ENCODE data around the gene CREB5.
"Not testable (repeated sequence)": the region's sequence is repeated elsewhere in the genome, so short reads cannot be mapped to it uniquely, and the experiment has no call there.

Gene CREB5

DNA sequence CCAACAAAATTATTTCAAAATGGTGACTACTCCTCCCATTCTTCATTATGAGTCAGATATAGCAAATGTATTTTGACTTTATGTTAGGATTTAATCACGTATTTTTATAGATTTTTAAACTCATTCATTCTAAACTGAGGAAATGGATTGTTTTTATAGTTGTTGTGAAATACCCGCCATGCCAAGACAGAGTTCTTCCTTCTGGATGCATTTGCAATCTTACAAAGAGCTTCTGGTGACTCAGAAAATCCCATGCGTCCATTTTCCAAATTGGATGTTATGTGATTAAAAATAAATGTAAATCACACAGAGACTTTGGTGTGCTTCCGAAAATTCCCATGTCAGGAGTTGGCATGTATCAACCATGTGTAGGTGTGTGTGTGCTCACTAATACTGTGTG is 366.5 kb downstream of the CREB5 start:
- no peak for DNase-seq (ENCODE audit: low spot score)

DNA sequence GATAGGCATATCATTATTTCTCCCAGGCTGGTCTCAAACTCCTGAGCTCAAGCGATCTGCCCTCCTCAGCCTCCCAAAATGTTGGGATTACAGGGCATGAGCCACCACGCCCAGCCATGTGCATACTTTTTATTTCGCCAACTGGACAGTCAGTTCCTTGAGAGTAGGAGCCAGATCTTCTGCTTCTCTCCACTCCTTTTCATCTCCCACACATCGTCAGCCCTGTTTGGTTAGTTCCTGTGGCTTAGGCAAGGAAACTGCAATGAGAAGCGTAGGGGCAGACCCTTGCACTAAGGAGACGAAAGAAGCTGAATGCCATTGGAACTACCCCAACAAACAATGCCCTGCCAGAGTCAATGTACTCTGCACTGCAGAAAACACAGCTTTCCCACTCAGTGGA is 367.6 kb downstream of the CREB5 start:
- DNase-seq (ENCODE audit: low spot score), result no peak

DNA sequence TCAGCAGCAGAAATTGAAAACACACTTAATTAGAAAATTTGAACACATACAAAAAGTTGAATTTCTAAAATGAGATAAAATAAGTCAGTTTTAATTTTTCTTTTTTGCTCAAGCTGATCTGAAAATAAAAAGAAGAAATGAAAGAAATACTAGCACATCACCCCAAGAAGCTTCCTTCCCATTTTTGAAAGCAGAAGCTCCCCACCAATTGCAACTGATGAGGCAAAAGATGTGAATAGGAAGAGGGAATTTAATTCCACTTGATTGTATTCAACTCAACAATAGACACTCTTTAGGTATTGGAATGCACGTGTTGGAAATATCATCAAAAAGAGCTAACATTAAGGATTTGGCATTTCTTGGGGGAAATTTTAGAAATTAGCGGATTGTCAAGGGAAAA is 370.0 kb downstream of the CREB5 start:
- DNase-seq (ENCODE audit: low spot score), result no peak

DNA sequence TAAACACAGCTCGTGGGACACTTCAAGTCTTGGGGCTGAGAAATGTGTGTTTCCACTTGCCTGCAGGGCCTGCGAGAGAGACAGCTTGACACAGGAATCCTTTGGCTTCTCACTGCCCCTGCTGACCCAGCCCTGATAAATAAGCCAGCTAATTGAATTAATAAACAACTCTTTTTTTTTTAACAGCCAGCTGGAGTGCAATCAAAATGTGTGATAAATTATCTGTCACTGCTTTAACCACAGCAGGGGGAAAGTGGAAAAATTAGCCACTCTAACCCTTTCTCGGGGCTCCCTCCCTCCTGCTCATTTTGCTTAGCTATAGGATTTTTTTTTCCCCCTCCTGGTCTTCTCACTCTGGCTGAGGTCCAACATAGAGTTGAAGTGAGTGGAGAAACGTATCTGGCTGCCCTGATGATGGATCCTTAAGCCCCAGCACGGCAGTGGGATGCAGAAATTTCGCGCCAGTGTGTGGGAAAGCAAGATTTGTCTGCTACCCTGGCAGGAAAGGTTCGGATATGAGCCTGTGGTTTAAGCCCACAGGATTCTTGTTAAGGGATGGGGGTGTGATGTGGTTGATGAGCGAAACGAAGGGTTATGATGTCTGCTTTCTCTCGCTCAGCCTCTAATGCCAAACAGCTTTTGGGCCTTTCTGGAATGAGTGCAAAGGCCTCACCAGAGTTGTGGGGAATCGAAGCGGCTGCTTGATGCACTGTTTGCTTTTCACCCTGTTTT is 372.0 kb downstream of the CREB5 start:
- no peak for DNase-seq (ENCODE audit: low spot score)

DNA sequence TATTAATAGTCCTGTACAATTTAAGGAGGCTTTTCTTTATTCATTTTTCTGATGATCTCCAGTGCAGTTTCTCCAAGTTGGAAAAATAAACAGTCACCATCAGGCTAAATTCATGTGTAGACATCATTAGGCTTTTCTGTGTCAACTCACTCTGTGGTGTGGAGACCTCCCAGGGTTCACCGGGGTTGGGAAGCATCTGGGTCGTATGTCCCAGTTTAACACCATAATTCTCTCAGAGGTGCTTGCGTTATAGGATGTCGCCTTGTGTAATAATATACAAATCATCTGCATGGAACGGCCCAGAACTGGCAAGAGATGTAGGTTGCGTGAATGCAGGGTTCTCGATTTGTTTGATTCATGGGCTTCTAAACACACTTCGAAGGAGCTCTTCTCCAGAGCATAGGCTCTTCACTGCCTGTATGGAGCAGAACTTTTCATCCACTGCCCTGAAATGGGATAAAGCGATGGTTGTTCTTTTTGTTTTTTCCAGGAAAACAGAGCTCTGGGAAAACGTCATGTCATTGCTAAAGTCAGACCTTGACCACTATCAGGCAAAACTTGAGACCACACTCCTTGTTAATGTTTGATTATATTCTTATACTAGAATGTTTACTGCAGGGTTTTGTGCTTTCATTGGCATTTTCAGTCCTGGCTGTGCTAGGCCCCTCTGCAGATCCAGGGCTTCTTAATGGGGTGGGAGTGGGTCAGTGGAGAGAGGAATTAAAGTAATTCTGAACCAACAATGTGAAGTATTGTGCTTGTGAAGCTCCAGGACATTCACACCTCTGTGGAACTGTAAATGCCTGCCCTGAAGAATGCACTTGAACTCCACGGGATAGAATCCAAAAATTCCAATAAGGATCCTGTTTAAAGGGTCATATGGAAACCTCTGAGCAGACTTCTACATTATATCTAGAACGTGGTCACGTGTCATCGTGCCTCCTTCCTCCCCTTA is 373.0 kb downstream of the CREB5 start:
- DNase-seq (ENCODE audit: low spot score), result no peak

DNA sequence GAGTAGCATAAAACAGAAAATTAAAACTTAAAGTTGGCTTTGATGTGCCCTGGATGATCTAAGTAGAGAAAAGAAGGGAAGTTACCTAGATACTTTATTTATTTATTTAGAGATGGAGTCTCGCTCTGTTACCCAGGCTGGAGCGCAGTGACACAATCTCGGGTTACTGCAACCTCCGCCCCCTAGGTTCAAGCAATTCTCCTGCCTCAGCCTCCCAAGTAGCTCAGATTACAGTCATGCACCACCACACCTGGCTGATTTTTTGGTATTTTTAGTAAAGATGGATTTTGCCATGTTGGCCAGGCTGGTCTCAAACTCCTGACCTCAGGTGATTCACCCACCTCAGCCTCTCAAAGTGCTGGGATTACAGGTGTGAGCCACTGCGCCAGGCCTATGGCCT is 373.8 kb downstream of the CREB5 start:
- DNase-seq (ENCODE audit: low spot score), result not testable (repeated sequence)

DNA sequence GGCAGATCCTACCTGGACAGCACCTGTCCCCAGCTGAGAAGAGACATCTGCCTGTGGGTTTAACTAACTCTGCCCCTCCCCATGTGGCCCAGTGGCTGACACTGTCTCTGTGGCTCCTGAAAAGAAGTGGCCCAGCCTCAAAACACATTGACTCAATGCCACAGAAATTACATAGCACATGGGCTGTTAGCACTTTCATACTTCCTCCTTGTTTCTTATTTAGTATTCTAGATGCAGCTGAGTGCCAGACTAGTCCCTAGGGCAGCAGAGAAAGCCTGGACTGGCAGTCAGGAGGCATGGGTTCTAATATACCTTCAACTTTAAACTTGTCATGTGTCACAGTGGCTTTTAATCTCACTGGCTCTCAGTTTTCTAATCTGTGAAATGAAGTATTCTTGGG is 374.8 kb downstream of the CREB5 start:
- DNase-seq (ENCODE audit: low spot score), result no peak

DNA sequence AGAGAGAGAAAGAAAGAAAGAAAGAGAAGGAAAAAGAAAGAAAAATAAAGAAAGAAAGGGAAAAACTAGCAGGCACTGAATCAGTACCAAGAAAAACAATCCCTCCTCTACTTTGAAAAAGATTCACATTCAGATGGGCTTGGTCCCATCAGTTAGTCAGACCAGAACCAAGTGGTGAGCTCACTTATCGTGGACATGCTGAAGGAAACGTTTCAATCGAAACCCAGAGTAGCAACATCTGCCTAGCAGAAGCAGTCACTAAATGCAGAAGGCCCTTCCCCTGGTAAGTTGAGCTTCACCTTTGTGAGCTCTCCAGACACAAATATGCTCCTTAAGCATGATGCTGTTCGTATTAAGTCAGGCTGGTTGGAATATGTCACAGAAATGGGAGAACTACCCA is 378.1 kb downstream of the CREB5 start:
- DNase-seq (ENCODE audit: low spot score), result no peak

DNA sequence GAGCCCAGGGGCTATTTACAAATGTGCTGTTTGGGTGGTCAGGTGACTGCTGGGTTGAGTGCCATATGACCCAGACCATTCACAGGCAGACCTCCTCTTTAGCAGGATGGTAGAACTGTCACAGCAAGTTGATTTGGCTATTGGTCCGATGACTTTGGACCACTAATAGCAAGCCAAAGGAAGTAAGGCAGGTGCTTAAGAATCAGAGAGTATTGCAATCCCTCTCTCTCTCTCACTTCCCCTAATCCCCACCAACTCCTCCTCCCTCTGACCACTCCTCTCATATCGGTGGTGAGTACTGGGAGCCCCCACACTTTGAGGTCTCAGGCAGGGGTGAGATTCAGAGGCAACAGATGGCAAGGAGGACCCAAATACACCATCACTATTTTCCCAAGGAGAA is 380.5 kb downstream of the CREB5 start:
- no peak for DNase-seq (ENCODE audit: low spot score)

DNA sequence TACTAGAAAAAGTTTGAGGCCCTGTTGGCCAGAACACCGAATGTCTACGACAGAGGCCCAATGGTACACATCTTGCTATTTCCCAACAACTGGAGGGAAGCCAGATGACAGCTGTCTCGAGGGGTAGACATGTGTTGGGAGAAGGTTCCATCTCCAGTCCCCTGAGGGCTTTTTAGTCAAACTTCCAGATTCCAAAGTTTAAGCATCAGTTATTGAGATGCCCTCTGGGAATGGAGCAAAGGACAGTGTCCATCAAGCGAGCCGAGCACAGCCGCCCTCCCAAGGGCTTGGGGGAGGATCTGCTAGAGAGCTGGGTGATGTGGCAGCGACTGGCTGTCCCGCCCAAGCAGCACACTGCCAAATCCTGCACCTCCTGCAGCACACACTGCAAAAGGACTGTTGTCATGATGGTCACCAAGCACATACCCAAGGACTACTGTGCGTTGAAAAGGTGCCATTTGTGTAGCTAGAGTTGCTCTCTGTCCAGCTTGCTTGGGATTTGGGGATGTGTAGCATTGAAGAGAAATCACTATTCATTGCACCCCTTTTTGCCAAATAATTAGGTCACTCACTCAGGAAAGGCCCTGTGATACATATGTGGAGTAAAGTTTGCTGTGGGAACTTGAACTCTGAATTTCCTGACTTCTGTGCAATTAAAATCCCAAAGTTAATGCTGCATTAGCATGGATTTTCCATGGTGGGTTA is 381.2 kb downstream of the CREB5 start:
- DNase-seq (ENCODE audit: low spot score), result no peak

DNA sequence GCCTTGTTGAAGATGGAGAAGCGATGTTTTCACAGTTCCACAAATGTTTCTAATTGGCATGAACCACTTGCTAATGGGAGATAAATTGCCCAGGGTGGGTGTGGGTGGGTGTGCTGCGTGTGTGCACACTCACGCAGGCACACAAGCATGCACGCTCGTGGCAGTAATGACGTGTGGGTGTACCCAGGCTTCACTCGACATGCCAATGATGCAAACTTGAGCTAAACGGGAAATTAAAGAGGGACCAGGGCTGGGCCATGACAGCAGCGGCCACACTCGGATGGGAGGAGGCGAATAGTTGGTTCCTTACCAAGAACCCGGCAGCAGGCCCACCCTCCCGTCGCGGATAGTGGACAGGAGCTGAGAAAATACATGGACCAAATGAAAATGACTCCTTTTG is 386.0 kb downstream of the CREB5 start:
- no peak for DNase-seq (ENCODE audit: low spot score)

DNA sequence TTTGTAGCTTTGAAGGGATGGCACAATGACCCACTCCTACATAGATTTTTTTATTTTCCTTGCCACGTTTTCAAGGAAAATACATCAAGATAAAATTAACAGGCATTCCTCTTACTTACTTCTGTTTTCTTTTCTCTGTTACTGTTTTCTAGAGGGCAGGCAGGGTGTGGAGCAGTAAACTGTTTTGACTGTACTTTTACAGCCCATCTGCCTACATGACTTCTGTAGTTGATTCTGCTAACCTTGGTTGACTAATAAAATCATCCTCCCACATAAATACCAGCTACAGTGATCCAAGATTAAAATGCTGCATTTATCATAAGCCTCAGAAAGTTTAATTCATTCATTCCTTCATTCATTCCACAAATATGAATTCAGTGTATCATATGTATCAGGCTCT is 387.3 kb downstream of the CREB5 start:
- DNase-seq (ENCODE audit: low spot score), result no peak

DNA sequence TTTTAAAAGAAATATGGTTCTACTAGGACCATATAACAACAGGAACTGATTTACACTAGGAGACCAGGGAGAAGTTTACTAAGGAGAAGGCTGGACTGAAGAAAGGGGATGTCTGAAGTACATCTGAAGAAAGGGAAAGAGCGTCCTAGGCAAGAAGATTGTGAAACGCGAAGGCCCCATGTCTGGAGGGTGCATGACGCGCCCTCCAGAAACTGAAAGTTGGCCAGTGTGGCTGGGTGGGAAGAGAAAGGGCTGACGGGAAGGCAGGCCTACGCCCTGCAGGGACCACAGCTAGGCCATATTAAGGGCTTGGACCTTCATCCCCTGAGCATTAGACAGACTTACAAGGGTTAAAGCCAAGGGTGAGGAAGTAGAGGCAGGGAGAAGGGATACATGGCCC is 387.8 kb downstream of the CREB5 start:
- DNase-seq (ENCODE audit: low spot score), result no peak

DNA sequence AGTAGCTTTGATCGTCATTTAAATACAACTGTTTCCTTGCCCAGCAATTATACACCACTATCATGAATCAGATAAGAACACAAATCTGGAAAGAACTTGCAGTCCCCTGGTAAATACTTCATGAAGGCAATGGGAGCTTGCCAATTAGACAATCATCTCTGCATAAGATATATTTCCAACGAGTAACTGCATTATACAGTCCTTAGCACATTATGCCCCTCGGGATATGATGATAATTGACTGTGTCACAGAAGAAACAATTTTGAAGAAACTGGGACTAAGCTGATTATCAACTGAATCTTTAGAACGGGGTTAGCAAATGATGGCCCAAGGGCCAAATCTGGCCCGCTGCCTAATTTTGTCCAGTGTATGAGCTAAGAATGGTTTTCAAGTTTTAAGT is 390.1 kb downstream of the CREB5 start:
- DNase-seq (ENCODE audit: low spot score), result no peak

DNA sequence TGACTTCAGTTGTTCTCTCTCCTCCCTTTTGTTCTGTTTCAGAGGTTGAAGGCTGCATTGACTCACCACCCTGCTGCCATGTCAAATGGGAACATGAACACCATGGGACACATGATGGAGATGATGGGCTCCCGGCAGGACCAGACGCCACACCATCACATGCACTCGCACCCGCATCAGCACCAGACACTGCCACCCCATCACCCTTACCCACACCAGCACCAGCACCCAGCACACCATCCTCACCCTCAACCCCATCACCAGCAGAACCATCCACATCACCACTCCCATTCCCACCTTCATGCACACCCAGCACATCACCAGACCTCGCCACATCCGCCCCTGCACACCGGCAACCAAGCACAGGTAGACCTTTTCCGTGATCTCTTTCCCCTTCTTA is 391.8 kb downstream of the CREB5 start:
- no peak for DNase-seq (ENCODE audit: low spot score)

DNA sequence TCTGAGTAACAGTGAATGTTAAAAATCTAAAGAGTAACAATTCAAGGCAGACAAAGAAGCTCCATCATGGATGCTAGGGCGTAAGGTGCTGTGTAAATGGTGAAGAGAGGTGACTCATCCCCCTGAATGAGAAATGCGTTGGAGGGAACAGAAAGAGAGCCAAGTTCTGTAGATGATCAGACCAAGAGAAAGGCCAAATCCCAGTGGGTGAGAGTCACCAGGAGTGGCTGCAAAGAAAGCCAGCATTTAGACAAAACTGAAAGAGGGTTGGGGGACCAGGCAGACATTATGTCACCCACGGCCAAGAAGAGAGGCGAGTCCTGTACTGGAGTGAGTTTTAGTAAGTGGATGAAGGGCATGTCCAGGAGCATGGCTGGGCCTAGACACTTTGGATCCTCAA is 392.7 kb downstream of the CREB5 start:
- no peak for DNase-seq (ENCODE audit: low spot score)

DNA sequence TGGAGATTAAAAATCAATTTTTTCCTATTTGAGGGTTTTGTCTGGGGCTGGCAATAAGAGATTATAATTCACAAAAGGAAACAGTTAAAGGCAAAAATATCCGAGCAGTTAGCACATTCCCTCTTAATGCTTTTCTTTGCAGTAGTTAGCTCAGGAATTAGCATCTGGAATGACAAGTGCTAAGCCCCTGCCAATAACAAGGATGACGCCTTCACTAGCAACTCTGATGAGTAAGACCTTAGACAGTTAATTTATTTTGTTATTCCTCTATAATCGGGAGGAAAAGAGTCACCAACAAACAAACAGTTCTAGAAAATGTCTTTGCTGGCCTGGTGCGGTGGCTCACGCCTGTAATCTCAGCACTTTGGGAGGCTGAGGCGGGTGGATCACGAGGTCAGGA is 394.5 kb downstream of the CREB5 start:
- no peak for DNase-seq (ENCODE audit: low spot score)

DNA sequence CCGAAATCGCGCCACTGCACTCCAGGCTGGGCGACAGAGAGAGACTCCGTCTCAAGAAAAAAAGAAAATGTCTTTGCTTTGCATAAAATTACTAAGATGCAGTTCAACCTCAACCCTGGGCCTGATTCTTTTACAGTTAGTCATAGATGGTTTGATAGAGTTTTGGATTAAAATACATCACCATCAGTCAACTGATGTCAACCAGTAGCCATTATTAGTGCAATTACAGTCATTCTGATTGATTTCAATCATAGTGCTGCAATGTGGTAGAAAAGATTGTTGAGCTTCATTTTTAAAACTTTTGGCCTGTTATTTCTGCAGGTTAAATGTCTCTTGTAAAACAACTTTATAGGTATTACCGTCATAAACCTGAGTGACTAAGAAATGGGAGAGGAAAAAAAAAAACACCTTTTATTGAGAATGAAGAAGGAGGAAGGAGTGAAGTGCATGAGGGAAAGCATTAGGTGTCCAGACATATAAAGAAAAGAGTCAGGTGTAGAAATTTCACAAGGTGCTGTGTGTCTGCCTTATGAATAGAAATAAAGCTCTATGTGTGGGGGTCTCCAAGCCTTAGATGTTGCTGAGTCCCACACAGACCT is 395.2 kb downstream of the CREB5 start:
- no peak for DNase-seq (ENCODE audit: low spot score)

DNA sequence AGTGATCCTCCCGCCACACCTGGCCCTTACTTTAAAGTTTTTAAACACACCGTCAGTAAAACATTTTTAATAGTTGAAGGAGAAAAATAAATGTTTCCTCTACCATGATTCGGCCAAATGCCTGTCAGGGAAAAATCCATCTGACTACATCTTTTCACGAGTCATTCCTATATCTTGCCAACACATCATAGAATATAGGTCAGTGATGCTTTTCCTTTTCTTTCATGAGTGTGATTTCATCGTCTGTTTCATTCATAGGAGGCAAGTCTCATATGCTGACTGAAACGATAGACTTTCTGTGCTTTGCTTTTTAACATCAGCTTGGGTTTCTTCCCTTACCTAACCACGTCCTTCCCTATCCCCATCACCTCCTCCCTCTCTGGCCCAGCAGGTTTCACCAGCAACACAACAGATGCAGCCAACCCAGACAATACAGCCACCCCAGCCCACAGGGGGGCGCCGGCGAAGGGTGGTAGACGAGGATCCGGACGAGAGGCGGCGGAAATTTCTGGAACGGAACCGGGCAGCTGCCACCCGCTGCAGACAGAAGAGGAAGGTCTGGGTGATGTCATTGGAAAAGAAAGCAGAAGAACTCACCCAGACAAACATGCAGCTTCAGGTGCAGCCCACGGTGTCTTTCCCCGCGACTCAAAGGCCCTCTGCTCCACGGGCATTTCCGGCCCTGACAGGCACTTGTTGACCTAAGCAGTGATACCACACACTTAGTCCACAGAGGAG is 396.6 kb downstream of the CREB5 start:
- no peak for DNase-seq (ENCODE audit: low spot score)

DNA sequence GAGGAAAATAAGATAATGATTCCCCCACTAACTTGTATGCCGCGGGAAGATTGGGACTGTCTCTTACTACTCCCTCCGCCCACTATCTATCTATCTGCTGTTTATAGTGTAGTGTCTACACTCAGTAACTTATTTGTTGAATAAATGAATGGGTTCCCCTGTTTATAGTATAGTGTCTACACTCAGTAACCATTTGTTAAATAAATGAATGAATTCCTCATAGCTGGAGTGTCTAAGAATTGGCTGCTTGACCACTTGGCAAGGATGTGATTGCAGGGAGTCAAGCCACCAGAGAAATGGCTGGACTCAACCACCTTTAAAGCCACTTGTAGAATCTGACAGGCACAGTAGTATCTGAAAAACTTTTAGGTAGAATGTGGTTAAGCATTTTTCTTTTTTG is 398.7 kb downstream of the CREB5 start:
- DNase-seq (ENCODE audit: low spot score), result no peak

DNA sequence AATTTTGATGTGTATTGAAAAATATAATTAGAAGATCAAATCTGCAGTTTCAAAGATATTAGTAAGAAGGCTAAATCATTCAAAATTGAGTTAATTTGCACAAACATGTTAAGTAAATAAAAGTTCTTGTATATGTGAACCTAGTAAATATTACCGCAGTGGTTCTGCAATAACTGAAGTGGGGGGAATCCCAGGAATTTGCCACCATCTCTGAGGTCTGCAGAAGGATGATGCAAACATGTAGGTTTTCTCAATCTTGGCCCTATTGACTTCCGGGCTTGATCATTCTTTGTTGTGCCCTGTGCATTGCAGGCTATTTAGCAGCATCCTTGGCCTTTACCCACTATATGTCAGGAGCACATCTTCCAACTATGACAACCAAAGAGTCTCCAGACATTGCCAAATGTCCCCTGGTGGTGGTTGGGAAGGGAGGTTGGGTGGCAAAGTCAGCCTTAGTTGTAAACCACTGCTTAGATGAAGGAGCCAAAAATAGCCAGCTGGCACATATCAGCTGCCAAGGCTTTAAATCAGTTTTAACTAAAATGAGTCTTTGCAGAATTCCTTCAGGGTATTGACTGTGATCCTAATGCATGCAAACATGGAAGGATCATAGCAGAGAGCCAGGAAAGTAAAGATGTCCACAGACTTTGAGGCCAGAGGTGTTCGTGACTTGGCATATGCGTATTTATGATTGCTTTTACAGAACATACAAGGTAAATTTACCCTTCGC is 399.5 kb downstream of the CREB5 start:
- no peak for DNase-seq (ENCODE audit: low spot score)

Measured in CD4-positive, alpha-beta T cell treated with Interleukin-6 at 100 ng/mL for 8 hours (primary cell).